ENCODE measurements around the gene SMG1.

DNA sequence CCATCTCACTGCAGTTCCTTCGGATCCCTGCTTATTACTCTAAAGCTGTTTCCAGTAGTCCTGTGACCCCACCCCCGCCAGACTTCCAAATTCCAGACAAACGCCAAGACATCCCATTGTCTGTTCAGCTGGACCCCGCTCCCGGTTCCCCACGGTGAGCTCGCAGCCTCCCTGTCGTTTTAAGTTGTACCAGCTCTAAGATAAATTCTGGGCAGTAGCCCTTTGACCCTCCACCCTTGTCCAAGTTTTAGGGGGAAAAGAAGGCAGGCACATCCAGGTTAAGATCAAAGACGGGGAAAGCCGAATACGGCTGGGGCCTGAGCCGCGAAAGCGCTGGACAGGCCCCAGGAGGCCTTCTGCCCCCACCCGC lies 125.4 kb downstream of the SMG1 start:
- TF ChIP-seq, protein P1, sequence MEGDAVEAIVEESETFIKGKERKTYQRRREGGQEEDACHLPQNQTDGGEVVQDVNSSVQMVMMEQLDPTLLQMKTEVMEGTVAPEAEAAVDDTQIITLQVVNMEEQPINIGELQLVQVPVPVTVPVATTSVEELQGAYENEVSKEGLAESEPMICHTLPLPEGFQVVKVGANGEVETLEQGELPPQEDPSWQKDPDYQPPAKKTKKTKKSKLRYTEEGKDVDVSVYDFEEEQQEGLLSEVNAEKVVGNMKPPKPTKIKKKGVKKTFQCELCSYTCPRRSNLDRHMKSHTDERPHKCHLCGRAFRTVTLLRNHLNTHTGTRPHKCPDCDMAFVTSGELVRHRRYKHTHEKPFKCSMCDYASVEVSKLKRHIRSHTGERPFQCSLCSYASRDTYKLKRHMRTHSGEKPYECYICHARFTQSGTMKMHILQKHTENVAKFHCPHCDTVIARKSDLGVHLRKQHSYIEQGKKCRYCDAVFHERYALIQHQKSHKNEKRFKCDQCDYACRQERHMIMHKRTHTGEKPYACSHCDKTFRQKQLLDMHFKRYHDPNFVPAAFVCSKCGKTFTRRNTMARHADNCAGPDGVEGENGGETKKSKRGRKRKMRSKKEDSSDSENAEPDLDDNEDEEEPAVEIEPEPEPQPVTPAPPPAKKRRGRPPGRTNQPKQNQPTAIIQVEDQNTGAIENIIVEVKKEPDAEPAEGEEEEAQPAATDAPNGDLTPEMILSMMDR (conservative IDR thresholded peaks at IDR 0.05 in 1 of 2, IDR thresholded peaks at IDR 0.05 in 1 of 2; ENCODE audit: extremely low read depth in 1 of 2, insufficient read depth in 1 of 2, low read depth in 1 of 2, low read length in 2 of 2), result no peak
- no peak for TF ChIP-seq EZH2 (IDR thresholded peaks at IDR 0.05; ENCODE audit: borderline replicate concordance, low read length)

Measured in mammary epithelial cell (primary cell).